GM12878 (cell line): ENCODE measurements around the gene DLG2. TPM values are rescaled to one million over a fixed set of nuclear protein-coding genes. Genes with fewer than 3 reads are reported as not detected.

Experiments
- ATAC-seq: fragments of 200-7000 bp; cut with Tn5 transposase; 3 replicates; pipeline ENCODE4 v1.9.1; 2020; ENCODE audit warnings: mild to moderate bottlenecking, moderate library complexity
- BruUV-seq: library from RNA; stranded (reverse); fragments of 400-500 nt; replicated peaks from 2 replicates; lab custom pipeline; 2021; lab: Mats Ljungman, UMichigan
- CTCF ChIA-PET: fragments of 300-600 bp; sonication (Branson Sonifier 250); formaldehyde crosslinking; extraction: SDS; loops from one replicate; lab custom pipeline; 2021; ENCODE audit warnings: inconsistent platforms; lab: Yijun Ruan, JAX
- POLR2A ChIA-PET: fragments of 350-600 bp; formaldehyde crosslinking; extraction: SDS; loops from one replicate; lab custom pipeline; 2021; ENCODE audit warnings: inconsistent platforms; lab: Charles Lee
- RAD21 ChIA-PET: fragments of 300-600 bp; sonication (Branson Sonifier 250); formaldehyde crosslinking; loops from one replicate; lab custom pipeline; 2023; ENCODE audit warnings: antibody characterized with exemption; ENCODE audit not compliant: unreplicated experiment; lab: Charles Lee
- SMC1A ChIA-PET: fragments of 300-600 bp; sonication (Branson Sonifier 250); formaldehyde crosslinking; loops from one replicate; lab custom pipeline; 2023; ENCODE audit not compliant: unreplicated experiment, uncharacterized antibody; lab: Charles Lee
- DNase-seq: peaks from one replicate; pipeline ENCODE4 v3.0.0-alpha.2; 2011; ENCODE audit warnings: low read depth, low spot score
- FAIRE-seq: peaks from 3 replicates; lab custom pipeline; 2011; peaks lifted over from hg19 to GRCh38; lab: Jason Lieb, UNC
- H2AFZ ChIP-seq: 2 replicates; pipeline ENCODE4 v1.6.0; 2011; ENCODE audit warnings: low read depth, low read length, control low read depth; ENCODE audit not compliant: control insufficient read depth
- H3K27ac ChIP-seq: 2 replicates; pipeline ENCODE4 v1.5.1; 2011; ENCODE audit warnings: control low read depth; ENCODE audit not compliant: control insufficient read depth, insufficient read depth
- H3K27me3 ChIP-seq, 2 experiments: replicated peaks in 1 of 2; 2 replicates each; pipeline versions ENCODE4 v1.6.0 to v1.6.1; 2011; ENCODE audit warnings: low read length in 1 of 2; ENCODE audit not compliant: control insufficient read depth in 2 of 2, insufficient read depth in 2 of 2
- H3K36me3 ChIP-seq, 2 experiments: 2 replicates each; pipeline ENCODE4 v1.5.1; 2011; ENCODE audit warnings: low read length in 1 of 2; ENCODE audit not compliant: control insufficient read depth in 2 of 2, insufficient read depth in 2 of 2
- H3K4me1 ChIP-seq: 2 replicates; pipeline ENCODE4 v1.6.1; 2011; ENCODE audit warnings: mild to moderate bottlenecking, low read length, moderate library complexity, mixed read lengths; ENCODE audit not compliant: control insufficient read depth, insufficient read depth
- H3K4me2 ChIP-seq: 2 replicates; pipeline ENCODE4 v1.6.0; 2011; ENCODE audit warnings: control low read depth; ENCODE audit not compliant: control insufficient read depth, insufficient read depth
- H3K4me3 ChIP-seq: fragments of 200-600 bp; sonication (generic); 2 replicates; pipeline ENCODE4 v1.5.1; 2016
- H3K79me2 ChIP-seq: 2 replicates; pipeline ENCODE4 v1.6.0; 2011; ENCODE audit warnings: low read length; ENCODE audit not compliant: control insufficient read depth, insufficient read depth
- H3K9ac ChIP-seq: 2 replicates; pipeline ENCODE4 v1.8.0; 2011; ENCODE audit warnings: low read length, control low read depth, mixed read lengths; ENCODE audit not compliant: control insufficient read depth, insufficient read depth
- H3K9me3 ChIP-seq: replicated peaks from 3 replicates; pipeline ENCODE4 v1.5.1; 2011; ENCODE audit warnings: mild to moderate bottlenecking, low read length; ENCODE audit not compliant: control insufficient read depth, insufficient read depth
- H4K20me1 ChIP-seq: 2 replicates; pipeline ENCODE4 v1.6.0; 2011; ENCODE audit not compliant: control insufficient read depth, insufficient read depth
- BHLHE40 ChIP-seq, 2 experiments: fragments of 450-650 bp in 1 of 2; IDR thresholded peaks; 2 replicates each; pipeline ENCODE4 v1.6.1; 2011 to 2017; ENCODE audit warnings: low read depth in 2 of 2, borderline replicate concordance in 1 of 2, improper control_type of control experiment in 1 of 2, low read length in 1 of 2, mild to moderate bottlenecking in 1 of 2
- MYB ChIP-seq: fragments of 150-350 bp; IDR thresholded peaks from 2 replicates; pipeline ENCODE4 v1.6.1; 2014; ENCODE audit warnings: mild to moderate bottlenecking, low read depth, low read length, borderline replicate concordance
- SP1 ChIP-seq: IDR thresholded peaks from one replicate; pipeline ENCODE4 v1.6.1; 2011; ENCODE audit warnings: low read depth, low read length
- in situ Hi-C: fragments of 300-500 bp; cut with MboI; formaldehyde crosslinking; loops from 9 replicates; pipeline ENCODE4 v1.14.3; 2018; ENCODE audit warnings: mixed read lengths
- intact Hi-C: fragments of 100-400 bp; cut with micrococcal nuclease; formaldehyde crosslinking; loops from one replicate; pipeline ENCODE4 v1.14.2; 2022; ENCODE audit not compliant: unreplicated experiment
- polyA plus RNA-seq, 11 experiments: library from polyadenylated mRNA; depleted of rRNA in 4 of 11; unstranded in 6 of 11; stranded (reverse) in 5 of 11; fragments of >200 nt; fragmentation: Nextera tagmentation in 4 of 11; fragmentation: Illumina TruSeq in 1 of 11; extraction: Ambion mirVana in 4 of 11; extraction: Trizol in 1 of 11; gene quantifications; 1 replicate in 1 of 11; 2 replicates in 10 of 11; pipeline versions ENCODE4 v1.2.1 to v1.2.3, GENCODE V29; 2011 to 2016; ENCODE audit warnings: inconsistent platforms in 2 of 11, missing spikeins in 2 of 11, low read depth in 1 of 11
- total RNA-seq, 4 experiments: library from RNA; depleted of rRNA in 3 of 4; stranded (reverse); fragments of >200 nt in 3 of 4; fragmentation: Illumina TruSeq in 1 of 4; extraction: Trizol in 1 of 4; gene quantifications; 2 replicates each; pipeline versions ENCODE4 v1.2.1 to v1.2.3, GENCODE V29; 2013 to 2021
- TF ChIP-seq, protein P1 (sequence below): IDR thresholded peaks from 2 replicates; pipeline ENCODE4 v1.6.1; 2012; ENCODE audit warnings: low read length, inconsistent platforms
- TF ChIP-seq, protein P2 (sequence below): IDR thresholded peaks from 2 replicates; pipeline ENCODE4 v1.6.1; 2012; ENCODE audit warnings: mild to moderate bottlenecking, low read depth, low read length
- TF ChIP-seq, protein P3 (sequence below): IDR thresholded peaks from 2 replicates; pipeline ENCODE4 v1.6.1; 2011; ENCODE audit warnings: low read depth, mild to moderate bottlenecking, low read length, moderate library complexity, borderline replicate concordance; ENCODE audit errors: extremely low read depth

Gene DLG2
- total and polyA plus RNA-seq, 10 of the 15 experiments (the other 5 are each of a cell fraction or from before 2014, with no cell fraction given) = 0.09 to 0.98 (median 0.35) TPM

DNA sequence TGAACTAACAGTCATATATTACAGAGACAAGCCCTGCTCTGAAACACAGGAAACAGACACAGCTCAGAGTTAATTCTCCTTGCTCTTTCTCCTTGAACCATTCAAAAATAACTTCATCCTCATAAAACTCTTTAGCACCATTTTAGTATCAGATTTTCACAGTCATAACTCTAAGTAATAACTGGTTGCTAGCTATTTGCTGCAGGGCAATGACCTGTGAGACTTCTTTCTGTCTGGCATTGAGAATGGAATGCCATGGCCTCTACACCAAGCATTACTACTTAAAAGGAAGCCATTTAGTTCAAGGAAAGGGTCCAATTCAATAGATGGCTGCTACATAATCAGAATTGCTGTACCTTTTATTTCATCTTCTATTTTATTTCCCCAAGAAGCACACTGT is 2154.3 kb downstream of the DLG2 start:
- Histone ChIP-seq H2AFZ (no peak overlapping the region), H3K4me1 (no peaks in the 10 kb centered on the region), H3K36me3 (no peaks in the 10 kb centered on the region), H3K79me2 (no peaks in the 10 kb centered on the region), H3K27me3 (no peaks in the 10 kb centered on the region; a peak in 1 of 4 replicates), H4K20me1 (no peaks in the 10 kb centered on the region), H3K9me3 (no peaks in the 10 kb centered on the region), H3K9ac (no peak overlapping the region), H3K27ac (no peak overlapping the region), H3K4me3 (no peak overlapping the region), H3K4me2 (no peak overlapping the region)
- FAIRE-seq (no peak), ATAC-seq (no peak), DNase-seq (no peak)
- ChIA-PET RAD21 (no interaction called here), CTCF (no interaction called here), POLR2A (no interaction called here), SMC1A (interaction anchor here (0.6 to 0.7 kb wide), 2 partner anchors 15 to 1515 kb away, joined by 3 read pairs; no protein-coding TSS in a partner anchor)
- in situ Hi-C loops = no loop called here
- TF ChIP-seq, protein P1, sequence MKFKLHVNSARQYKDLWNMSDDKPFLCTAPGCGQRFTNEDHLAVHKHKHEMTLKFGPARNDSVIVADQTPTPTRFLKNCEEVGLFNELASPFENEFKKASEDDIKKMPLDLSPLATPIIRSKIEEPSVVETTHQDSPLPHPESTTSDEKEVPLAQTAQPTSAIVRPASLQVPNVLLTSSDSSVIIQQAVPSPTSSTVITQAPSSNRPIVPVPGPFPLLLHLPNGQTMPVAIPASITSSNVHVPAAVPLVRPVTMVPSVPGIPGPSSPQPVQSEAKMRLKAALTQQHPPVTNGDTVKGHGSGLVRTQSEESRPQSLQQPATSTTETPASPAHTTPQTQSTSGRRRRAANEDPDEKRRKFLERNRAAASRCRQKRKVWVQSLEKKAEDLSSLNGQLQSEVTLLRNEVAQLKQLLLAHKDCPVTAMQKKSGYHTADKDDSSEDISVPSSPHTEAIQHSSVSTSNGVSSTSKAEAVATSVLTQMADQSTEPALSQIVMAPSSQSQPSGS = no peak
- TF ChIP-seq SP1 (no peak), MYB (no peak), BHLHE40 (IDR thresholded peaks at IDR 0.05; ENCODE audit: borderline replicate concordance in 1 of 2, low read depth in 2 of 2, low read length in 1 of 2) (no peak)
- TF ChIP-seq, protein P2, sequence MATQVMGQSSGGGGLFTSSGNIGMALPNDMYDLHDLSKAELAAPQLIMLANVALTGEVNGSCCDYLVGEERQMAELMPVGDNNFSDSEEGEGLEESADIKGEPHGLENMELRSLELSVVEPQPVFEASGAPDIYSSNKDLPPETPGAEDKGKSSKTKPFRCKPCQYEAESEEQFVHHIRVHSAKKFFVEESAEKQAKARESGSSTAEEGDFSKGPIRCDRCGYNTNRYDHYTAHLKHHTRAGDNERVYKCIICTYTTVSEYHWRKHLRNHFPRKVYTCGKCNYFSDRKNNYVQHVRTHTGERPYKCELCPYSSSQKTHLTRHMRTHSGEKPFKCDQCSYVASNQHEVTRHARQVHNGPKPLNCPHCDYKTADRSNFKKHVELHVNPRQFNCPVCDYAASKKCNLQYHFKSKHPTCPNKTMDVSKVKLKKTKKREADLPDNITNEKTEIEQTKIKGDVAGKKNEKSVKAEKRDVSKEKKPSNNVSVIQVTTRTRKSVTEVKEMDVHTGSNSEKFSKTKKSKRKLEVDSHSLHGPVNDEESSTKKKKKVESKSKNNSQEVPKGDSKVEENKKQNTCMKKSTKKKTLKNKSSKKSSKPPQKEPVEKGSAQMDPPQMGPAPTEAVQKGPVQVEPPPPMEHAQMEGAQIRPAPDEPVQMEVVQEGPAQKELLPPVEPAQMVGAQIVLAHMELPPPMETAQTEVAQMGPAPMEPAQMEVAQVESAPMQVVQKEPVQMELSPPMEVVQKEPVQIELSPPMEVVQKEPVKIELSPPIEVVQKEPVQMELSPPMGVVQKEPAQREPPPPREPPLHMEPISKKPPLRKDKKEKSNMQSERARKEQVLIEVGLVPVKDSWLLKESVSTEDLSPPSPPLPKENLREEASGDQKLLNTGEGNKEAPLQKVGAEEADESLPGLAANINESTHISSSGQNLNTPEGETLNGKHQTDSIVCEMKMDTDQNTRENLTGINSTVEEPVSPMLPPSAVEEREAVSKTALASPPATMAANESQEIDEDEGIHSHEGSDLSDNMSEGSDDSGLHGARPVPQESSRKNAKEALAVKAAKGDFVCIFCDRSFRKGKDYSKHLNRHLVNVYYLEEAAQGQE = no peak
- TF ChIP-seq, protein P3, sequence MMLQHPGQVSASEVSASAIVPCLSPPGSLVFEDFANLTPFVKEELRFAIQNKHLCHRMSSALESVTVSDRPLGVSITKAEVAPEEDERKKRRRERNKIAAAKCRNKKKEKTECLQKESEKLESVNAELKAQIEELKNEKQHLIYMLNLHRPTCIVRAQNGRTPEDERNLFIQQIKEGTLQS = no peak
- intact Hi-C loops = no loop called here
- BruUV-seq = no TSS peak
